PFSK-1 (cell line): ENCODE data around the gene CSNK1G1.

Source experiments
- POLR2AphosphoS5 ChIP-seq: IDR thresholded peaks from 2 replicates; pipeline ENCODE4 v1.6.1; 2012; ENCODE audit warnings: low read depth, mild to moderate bottlenecking, control low read depth, low read length, moderate library complexity
- REST ChIP-seq, 2 experiments: IDR thresholded peaks; 2 replicates each; pipeline versions ENCODE4 v1.6.1 to v1.8.0; 2011 to 2012; ENCODE audit warnings: low read depth in 2 of 2, low read length in 2 of 2, control low read depth in 1 of 2, inconsistent platforms in 1 of 2, mild to moderate bottlenecking in 1 of 2, moderate library complexity in 1 of 2; ENCODE audit not compliant: insufficient read depth in 1 of 2

- TF ChIP-seq REST (IDR thresholded peaks at IDR 0.05; ENCODE audit: insufficient read depth in 1 of 2, low read depth in 2 of 2, low read length in 2 of 2): no peak
- no peak for TF ChIP-seq POLR2AphosphoS5
These were observed 208.9 kb downstream of the CSNK1G1 start for GRCh38 chr15:64146885-64147681.
